WI38 (cell line): ENCODE measurements around the gene MEIS2.

ENCODE experiments used
- H3K4me3 ChIP-seq: 2 replicates; pipeline ENCODE4 v1.5.1; 2011; ENCODE audit warnings: low read depth, mild to moderate bottlenecking, control low read depth, low read length
- TF ChIP-seq, protein P1 (sequence below): IDR thresholded peaks from 2 replicates; pipeline ENCODE4 v1.5.1; 2012; ENCODE audit warnings: low read depth, mild to moderate bottlenecking, control low read depth, low read length

MEIS2 gene

DNA sequence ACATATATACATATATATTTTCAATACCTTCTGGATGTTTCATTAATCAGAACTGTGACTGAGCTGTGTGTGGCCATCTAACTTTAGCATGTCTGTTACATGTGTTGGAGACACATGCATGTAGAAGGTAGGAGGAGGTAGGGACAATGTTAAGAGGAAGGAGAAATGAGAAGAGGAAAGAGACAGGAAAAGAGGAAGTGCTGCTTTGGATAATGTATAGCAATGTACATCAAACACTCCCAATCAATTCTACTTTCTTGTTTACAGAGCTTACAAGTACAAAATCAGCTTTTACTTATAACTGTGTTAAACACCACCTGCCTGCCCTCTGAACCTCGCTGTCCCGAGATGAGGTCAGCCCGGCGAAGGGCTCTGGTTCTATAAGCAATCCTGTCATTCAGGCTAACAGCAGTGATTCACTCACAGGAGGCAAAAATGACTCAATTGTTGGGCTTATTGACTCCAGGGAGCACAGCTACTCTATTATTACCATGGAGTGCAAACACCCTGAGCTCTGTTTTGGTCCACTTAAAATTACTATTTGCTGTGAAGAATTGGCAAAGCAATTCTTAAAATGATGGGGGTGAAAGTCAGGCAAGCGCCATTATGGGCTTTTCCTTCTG lies 188.9 kb downstream of the MEIS2 start:
- TF ChIP-seq, protein P1, sequence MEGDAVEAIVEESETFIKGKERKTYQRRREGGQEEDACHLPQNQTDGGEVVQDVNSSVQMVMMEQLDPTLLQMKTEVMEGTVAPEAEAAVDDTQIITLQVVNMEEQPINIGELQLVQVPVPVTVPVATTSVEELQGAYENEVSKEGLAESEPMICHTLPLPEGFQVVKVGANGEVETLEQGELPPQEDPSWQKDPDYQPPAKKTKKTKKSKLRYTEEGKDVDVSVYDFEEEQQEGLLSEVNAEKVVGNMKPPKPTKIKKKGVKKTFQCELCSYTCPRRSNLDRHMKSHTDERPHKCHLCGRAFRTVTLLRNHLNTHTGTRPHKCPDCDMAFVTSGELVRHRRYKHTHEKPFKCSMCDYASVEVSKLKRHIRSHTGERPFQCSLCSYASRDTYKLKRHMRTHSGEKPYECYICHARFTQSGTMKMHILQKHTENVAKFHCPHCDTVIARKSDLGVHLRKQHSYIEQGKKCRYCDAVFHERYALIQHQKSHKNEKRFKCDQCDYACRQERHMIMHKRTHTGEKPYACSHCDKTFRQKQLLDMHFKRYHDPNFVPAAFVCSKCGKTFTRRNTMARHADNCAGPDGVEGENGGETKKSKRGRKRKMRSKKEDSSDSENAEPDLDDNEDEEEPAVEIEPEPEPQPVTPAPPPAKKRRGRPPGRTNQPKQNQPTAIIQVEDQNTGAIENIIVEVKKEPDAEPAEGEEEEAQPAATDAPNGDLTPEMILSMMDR, result no peak
- H3K4me3 ChIP-seq, result no peak overlapping the region

DNA sequence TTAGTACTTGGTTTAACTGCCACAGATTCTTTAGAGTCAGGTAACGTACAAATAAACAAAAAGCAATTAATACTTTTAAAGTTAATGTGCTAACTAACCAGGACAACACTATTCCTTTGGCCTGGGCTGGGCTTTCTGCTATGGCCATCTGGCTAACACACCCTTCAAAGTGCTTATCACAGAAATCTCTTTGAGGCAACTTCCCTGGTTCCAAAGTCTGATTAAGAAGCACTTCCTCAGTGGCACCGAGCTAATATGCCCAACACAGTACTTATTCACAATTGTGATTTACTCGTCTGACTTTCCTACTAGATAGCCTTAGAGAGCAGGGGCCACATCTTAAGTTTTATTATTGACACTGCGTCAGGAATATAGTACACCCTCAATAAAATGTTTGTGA lies 191.4 kb downstream of the MEIS2 start:
- H3K4me3 ChIP-seq, result no peak overlapping the region
- TF ChIP-seq, protein P1, result no peak

DNA sequence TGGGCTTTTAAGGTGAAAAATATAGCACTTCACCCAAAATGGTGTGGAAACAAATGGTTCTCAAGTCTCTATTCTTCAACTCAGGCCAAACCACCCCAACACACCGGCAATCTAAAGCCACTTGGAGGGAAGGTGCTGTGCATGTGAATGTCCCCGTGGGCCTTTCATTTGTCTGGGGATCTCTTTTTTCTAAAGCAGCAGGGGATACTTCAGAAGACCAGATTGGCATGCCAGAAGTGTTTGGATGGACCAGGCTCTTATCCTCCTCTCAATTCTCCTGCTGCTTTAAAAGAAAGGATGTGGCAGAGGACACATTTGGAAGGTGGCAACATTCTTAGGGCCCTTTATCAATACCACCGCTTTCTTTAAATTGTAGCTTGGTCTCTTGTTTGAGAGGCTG lies 193.1 kb downstream of the MEIS2 start:
- TF ChIP-seq, protein P1, result no peak
- H3K4me3 ChIP-seq, result no peak overlapping the region

DNA sequence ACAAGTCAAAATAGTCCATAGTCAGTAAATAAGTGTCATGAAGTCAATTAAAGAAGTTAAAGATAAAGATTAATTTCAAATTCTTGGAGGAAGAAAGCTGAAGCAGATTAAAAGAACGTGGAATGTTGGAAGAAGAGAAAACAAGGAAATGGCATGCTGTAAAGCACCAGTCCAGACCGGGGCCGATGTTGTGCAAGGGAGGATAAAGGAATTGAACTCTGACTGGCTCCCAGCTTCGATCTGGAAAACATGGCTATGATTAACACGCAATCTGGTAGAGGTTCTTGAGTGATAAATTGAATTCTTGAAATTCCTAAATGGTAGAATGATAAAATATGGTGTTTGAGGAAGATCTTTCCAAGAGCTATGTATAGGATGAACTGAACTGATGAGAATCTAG lies 194.4 kb downstream of the MEIS2 start:
- TF ChIP-seq, protein P1, result no peak
- no peak overlapping the region for H3K4me3 ChIP-seq

DNA sequence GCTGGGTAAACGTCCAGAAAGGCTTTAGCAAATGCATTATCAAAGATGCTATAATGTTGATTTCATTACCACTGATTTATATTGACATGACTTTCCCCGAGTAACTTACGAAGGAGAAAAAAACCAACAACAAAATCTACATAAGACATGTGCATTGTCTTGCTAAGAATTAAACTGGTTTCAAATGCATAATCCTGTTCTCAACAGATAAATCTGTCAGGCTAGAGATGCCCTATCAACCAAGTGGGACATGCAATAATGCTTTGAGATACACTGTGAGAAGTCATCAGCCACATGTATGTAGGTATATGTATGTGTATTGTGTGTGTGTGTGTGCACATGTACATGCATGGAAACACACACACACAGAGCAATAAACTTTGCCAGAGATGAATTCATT lies 195.6 kb downstream of the MEIS2 start:
- TF ChIP-seq, protein P1, result no peak
- no peak overlapping the region for H3K4me3 ChIP-seq

DNA sequence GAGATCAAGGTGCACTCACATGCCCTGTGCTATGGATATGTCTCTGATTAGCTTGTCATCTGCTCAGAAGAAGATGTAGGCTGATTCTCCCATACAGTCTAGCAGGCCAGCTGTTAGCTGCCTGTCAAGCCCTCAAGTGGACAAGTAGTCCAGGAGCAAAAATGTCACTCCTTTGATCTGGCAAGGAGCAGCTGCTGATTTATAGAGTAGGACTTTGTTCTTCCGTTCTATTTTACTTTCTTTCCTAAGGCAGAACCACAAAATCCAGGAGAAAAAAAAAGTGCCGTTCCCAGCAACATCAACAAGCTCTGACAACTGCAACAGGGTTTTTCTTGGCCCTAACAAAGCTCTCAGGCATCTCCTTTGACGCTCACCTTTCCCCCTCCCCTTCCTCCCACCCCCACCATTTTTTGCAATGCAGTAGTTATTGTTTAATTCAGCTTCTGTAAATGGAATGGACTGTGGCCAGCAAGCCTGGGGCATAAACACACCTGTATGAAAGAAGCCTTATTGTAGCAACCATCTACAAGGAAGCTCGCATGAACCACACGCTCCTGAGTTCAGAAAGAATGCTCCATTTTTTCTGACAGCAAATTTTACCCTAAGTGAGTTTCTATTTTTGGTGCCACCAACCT lies 196.3 kb downstream of the MEIS2 start:
- H3K4me3 ChIP-seq, result no peak overlapping the region
- TF ChIP-seq, protein P1, result no peak

DNA sequence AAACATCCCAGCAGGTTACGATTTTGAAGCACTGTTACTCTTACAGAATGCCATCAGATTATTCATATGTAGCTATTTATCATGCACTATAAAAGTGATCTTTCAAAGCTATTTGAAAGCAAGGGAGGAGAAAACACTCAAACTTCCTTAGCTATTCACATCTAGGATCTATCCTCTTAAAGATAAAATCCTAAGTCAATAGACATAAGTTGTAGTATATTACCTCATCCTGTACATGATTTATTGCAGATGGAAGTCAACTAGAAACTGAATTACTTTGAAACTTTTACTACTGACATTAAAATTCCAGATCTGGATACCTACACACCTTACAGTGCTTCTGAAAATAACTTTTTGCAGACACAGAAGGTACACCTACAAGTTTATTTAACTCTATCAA lies 197.2 kb downstream of the MEIS2 start:
- TF ChIP-seq, protein P1, result no peak
- no peak overlapping the region for H3K4me3 ChIP-seq
